ENCODE data around the gene TBL1X.

- TF ChIP-seq, protein P1, sequence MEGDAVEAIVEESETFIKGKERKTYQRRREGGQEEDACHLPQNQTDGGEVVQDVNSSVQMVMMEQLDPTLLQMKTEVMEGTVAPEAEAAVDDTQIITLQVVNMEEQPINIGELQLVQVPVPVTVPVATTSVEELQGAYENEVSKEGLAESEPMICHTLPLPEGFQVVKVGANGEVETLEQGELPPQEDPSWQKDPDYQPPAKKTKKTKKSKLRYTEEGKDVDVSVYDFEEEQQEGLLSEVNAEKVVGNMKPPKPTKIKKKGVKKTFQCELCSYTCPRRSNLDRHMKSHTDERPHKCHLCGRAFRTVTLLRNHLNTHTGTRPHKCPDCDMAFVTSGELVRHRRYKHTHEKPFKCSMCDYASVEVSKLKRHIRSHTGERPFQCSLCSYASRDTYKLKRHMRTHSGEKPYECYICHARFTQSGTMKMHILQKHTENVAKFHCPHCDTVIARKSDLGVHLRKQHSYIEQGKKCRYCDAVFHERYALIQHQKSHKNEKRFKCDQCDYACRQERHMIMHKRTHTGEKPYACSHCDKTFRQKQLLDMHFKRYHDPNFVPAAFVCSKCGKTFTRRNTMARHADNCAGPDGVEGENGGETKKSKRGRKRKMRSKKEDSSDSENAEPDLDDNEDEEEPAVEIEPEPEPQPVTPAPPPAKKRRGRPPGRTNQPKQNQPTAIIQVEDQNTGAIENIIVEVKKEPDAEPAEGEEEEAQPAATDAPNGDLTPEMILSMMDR (IDR thresholded peaks at IDR 0.05; ENCODE audit: low read depth, low read length): no peak
- no peak for TF ChIP-seq POLR2A (IDR thresholded peaks at IDR 0.05; ENCODE audit: extremely low read depth, insufficient read length)
- TF ChIP-seq, protein P2, sequence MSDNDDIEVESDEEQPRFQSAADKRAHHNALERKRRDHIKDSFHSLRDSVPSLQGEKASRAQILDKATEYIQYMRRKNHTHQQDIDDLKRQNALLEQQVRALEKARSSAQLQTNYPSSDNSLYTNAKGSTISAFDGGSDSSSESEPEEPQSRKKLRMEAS (IDR thresholded peaks at IDR 0.05; ENCODE audit: low read depth, low read length): no peak
Measured at GRCh38 chrX:9681011-9681410, 216.2 kb downstream of the TBL1X start.

Data from NB4 (cell line).